ENCODE data around the gene CADM1.
A peak's percentile ranks its signal among the peaks of the same experiment; 100 is the strongest.

The CADM1 gene

DNA sequence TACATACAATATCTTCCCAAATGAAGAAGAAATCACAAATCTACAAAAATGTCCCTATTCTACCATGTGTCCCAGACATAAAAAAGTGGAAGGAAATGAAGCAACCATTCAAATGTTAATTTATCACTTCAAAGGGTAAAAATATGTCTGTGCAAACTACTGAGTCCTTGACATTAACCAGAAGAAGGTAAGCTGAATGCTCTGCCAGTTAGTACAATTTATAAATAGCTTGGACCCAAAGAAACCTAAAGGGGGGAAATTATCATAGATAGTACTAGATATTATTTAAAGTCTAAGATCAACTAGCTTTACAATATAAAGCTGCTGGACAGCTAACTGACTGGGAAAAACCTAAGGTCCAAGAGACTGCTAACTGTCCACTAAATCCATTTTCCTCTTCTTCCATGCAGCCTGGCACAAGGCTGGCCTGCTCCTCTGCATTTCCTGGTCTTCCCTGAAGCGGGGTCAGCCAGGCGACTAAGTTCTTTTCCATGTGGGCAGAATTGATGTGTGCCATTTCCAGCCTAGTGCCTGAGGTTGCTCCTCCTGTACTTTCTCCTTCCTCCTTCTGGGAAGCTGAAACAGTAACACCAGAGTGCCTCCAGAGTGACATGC lies 190.9 kb downstream of the CADM1 start:
- no peak for DNase-seq

GRCh38 chr11:115311949-115312348 lies 192.3 kb downstream of the CADM1 start:
- no peak for DNase-seq

- no peak for DNase-seq
Observed at GRCh38 chr11:115306689-115307088, 197.5 kb downstream of the CADM1 start.

GRCh38 chr11:115304774-115305472 lies 199.3 kb downstream of the CADM1 start:
- no peak for DNase-seq

- no peak for DNase-seq
Observed at GRCh38 chr11:115303929-115304531, 200.2 kb downstream of the CADM1 start.

- DNase-seq = no peak
Observed at GRCh38 chr11:115302946-115303703, 201.1 kb downstream of the CADM1 start.

GRCh38 chr11:115300660-115301428 lies 203.4 kb downstream of the CADM1 start:
- peak; percentile 73 for DNase-seq

DNA sequence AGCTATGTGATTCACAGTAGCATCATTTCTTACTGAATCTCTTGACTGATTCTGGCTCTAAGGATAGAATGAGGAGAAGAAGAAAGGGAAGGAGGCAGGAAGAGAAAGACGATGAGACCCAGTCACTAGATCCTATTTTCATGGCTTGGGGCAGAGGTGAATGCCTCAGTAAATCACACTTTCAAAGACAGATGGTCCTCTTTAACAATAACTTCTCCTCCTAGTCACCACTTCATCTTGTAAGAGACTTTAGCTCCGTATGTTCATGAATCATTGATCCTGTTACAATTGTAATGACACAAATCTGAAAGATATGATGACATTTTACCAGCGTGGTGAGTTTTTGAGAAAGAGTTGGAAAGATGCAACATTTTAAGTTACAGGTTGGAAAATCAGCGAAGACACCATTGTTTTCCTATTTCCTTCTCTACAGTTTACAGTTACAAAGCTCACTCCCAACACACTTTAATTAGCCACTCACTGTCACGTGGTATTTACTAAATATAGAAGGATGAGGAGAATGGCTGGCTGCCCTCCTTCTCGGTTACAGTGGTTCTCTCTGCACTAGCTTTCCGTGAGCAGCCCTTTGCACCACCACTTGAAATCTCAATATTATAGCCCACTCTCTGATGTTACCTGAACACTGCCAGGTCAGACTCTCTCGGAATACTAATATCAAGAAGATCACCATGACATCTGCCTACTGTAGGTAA lies 205.8 kb downstream of the CADM1 start:
- DNase-seq = no peak

DNA sequence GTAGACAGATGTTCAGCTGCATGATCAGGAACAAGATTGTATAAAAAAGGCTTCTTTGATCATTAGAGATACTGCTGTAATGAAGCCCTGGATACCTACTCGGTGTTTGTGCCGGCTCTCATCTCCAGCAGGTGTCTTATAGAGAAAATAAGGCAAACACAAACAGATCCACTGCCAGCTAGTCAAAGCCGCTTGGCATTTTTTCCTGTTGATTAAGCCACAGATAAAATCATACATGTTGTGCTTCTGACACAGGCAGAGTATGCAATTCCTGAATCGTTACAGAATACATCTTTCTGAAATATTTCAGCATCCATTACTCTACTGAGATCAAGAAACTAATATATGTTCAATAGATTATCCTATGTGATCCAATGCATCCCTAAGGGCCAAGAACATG lies 206.9 kb downstream of the CADM1 start:
- no peak for DNase-seq

DNA sequence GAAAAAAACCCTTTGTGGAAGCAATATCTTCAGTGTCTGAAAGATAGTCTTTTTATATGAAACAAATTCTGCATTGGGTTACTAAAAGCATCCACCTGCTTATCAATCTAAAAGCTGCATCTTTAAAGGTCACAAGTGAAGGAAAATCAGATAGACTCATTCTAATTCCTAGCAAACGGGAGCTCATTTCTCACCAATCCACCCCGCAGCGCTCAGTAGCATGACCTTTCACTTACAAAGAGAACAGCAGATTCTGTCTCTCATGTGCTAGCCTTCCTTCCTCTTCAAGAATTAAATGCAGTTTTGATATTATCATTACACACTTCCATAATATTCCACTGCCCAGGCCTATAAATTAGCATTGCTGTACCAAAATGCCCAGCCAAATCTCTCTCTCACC lies 212.9 kb downstream of the CADM1 start:
- no peak for DNase-seq

GRCh38 chr11:115290893-115291292 lies 213.3 kb downstream of the CADM1 start:
- DNase-seq = no peak

GRCh38 chr11:115290479-115290878 lies 213.7 kb downstream of the CADM1 start:
- no peak for DNase-seq

DNA sequence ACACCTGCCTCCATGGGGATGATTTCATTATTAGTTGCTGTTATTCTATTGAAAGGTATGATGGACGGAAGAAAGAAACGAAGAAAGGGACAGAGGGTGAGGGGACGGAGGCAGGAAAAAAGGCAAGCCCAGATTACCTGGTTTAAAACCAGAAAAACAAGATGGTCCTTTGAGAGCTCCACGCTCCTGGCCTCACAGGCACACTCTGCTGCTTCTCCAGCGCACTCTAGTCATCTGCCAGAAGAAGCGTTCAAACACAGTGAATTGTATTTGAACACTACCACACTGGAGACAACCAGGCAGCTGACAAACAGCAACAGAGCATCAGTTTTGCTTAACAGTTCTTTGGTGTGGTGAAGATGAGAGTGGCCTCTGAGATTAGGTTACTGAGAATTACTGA lies 216.9 kb downstream of the CADM1 start:
- DNase-seq = no peak

DNA sequence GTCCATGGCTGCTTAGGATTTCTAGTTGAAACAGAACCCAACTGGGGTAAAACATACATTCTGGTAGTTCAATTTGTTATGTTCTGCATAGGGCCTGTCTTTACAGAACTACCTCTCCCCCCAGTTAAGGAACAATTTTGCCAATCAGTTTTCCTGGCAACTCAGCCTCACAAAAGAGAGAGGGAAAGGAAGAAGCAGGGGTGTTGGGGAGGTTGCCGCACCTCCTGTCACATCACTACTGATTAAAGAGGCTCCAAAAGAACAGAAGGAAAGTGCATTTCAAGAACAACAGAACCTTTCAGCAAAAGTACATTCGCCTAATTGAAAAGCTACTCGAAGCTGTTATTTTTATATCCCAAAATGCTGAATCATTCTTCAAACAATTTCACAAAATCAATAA lies 217.6 kb downstream of the CADM1 start:
- no peak for DNase-seq

DNA sequence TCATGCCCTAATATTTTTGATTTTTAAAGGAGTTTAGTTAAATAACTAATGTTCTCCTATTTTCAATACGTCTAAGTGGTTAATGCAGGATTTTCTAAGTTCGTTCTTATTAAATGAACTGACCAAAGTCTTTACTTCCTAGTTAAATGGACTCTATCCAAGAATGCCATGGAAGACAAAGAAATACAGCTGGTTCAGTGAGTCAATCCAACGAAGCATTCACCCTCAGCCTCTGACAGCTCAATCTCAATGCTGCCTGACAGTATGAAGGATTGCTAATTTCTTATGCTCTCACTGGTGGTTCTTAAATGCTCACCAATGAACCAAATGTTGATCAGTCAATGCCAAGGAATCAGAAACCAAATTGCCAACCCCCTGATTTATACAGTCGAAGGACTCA lies 219.4 kb downstream of the CADM1 start:
- peak; percentile 44 for DNase-seq

- DNase-seq = no peak
Observed at GRCh38 chr11:115282923-115283322, 221.3 kb downstream of the CADM1 start.

- DNase-seq = no peak
Observed at GRCh38 chr11:115280775-115281174, 223.4 kb downstream of the CADM1 start.

DNA sequence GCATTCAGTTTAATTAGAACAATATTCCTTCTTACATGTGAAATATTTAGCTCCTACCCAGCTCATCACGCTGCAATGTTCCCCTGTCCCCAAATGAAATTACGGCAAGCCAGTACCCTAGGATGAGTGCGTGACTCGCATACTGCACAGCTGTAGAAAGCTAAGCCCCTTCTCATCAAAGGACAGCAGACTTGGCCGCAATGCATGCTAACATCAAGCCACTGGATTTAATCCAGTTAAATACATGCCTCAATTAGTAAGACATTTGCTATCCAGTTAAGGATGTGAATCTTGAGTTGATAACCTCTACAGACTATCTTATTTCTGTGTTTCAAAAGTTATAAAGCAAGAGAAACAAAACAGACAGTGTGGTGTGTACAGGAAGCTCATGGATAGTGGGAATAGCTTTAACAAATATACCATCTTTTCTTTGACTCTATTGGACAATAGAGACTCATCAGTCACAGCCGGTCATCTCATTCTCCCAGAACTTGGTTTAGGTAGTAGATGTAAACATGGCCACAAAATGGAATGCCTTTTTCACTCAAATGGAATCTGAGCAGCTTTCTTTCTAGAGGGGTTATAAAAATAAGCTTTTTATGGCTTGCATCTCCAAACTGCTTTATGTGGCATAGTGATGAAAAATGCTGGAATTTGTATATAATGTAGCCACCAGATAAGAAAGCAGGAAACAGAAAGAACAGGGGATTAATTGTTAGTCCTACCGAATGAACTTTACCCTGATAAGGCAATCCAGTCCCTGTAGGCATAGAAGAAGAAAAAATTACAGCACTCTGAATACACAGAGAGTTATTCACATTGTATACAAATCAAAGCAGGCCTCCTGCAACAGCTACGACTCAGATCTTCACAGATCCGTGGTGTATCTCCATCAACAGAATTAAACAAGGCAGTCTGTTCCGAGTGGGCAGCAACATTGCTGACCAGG lies 224.1 kb downstream of the CADM1 start:
- peak; percentile 54 for DNase-seq

DNA sequence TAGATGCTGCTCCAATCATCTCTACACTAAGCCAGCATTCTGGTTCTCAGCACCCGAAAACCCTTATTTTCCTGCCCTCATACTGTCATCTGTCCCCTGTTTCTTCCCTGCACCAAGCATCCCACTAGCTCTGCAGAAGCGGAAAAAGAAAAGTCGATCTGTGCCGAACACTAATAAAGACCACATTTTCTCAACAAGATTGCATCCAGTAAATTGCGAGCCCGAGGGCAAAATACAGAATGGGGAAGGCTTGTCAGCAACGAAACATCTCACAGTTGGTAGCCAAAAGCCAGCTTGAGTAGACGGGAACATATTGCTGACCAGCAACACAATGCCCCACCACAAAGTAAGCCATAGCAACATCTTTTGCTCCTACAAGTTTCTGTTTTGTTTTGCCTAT lies 227.4 kb downstream of the CADM1 start:
- DNase-seq = no peak

- no peak for DNase-seq
Observed at GRCh38 chr11:115276191-115276590, 228.0 kb downstream of the CADM1 start.

GRCh38 chr11:115275045-115275444 lies 229.2 kb downstream of the CADM1 start:
- DNase-seq = no peak
